HL-60 (cell line): ENCODE data around the gene FKRP.

ENCODE experiments used
- DNase-seq, 2 experiments: peaks; one replicate each; pipeline ENCODE4 v3.0.0-alpha.2; 2010 to 2020; ENCODE audit warnings: low read depth in 1 of 2, low spot score in 1 of 2
- H3K27ac ChIP-seq: fragments of 250-450 bp; sonication (Bioruptor Pico); replicated peaks from 2 replicates; pipeline ENCODE4 v1.5.1; 2020; ENCODE audit warnings: mild to moderate bottlenecking, moderate library complexity
- H3K27me3 ChIP-seq: fragments of 250-450 bp; sonication (Bioruptor Pico); 2 replicates; pipeline ENCODE4 v1.5.1; 2021; ENCODE audit warnings: mild to moderate bottlenecking, moderate library complexity; ENCODE audit not compliant: insufficient read depth, poor library complexity, severe bottlenecking
- H3K4me3 ChIP-seq: replicated peaks from 2 replicates; pipeline ENCODE4 v1.5.1; 2011; ENCODE audit warnings: mild to moderate bottlenecking, control low read depth, low read length; ENCODE audit not compliant: insufficient read depth
- CTCF ChIP-seq: IDR thresholded peaks from one replicate; pipeline ENCODE4 v1.5.1; 2011; ENCODE audit warnings: low read length, control low read depth, inconsistent platforms; ENCODE audit not compliant: insufficient read depth
- GABPA ChIP-seq: IDR thresholded peaks from 2 replicates; pipeline ENCODE4 v1.6.1; 2012; ENCODE audit warnings: low read depth
- POLR2AphosphoS5 ChIP-seq: IDR thresholded peaks from 2 replicates; pipeline ENCODE4 v1.6.1; 2012; ENCODE audit warnings: low read depth
- REST ChIP-seq: IDR thresholded peaks from 2 replicates; pipeline ENCODE4 v1.6.1; 2012; ENCODE audit warnings: low read depth; ENCODE audit not compliant: insufficient replicate concordance
- SPI1 ChIP-seq: IDR thresholded peaks from 2 replicates; pipeline ENCODE4 v1.6.1; 2012; ENCODE audit warnings: low read depth, mild to moderate bottlenecking, borderline replicate concordance

Gene FKRP

GRCh38 chr19:46721269-46722003 lies 24.4 kb upstream of the FKRP start:
- H3K27me3 ChIP-seq, result no peaks in the 10 kb centered on the region
- no peak overlapping the region for H3K4me3 ChIP-seq
- no peak for DNase-seq
- TF ChIP-seq GABPA, result no peak
- TF ChIP-seq REST, result no peak
- TF ChIP-seq SPI1, result no peak
- TF ChIP-seq POLR2AphosphoS5, result no peak
- no peak for TF ChIP-seq CTCF
- H3K27ac ChIP-seq, result no peak overlapping the region

GRCh38 chr19:46722004-46722380 lies 23.9 kb upstream of the FKRP start:
- TF ChIP-seq SPI1 (no peak), GABPA (no peak), CTCF (no peak), POLR2AphosphoS5 (no peak)
- no peak for DNase-seq
- Histone ChIP-seq H3K27me3 (no peaks in the 10 kb centered on the region), H3K27ac (no peak overlapping the region), H3K4me3 (no peak overlapping the region)

GRCh38 chr19:46722421-46723022 lies 23.3 kb upstream of the FKRP start:
- DNase-seq, result no peak
- TF ChIP-seq SPI1 (no peak), REST (no peak)
- Histone ChIP-seq H3K27me3 (no peaks in the 10 kb centered on the region), H3K4me3 (no peak overlapping the region), H3K27ac (no peak overlapping the region)

GRCh38 chr19:46723023-46723461 lies 22.8 kb upstream of the FKRP start:
- TF ChIP-seq CTCF (no peak), POLR2AphosphoS5 (no peak), REST (no peak), SPI1 (no peak), GABPA (no peak)
- no peak overlapping the region for H3K4me3 ChIP-seq
- DNase-seq, result no peak
- no peak overlapping the region for H3K27ac ChIP-seq
- H3K27me3 ChIP-seq, result no peaks in the 10 kb centered on the region
